A673 (cell line): ENCODE results near the gene RSPRY1. TPM values are rescaled to one million over a fixed set of nuclear protein-coding genes. Genes with fewer than 3 reads are reported as not detected.

Source experiments
- BruUV-seq: library from RNA; stranded (reverse); fragments of 400-500 nt; replicated peaks from 2 replicates; lab custom pipeline; 2021; lab: Mats Ljungman, UMichigan
- CTCF ChIA-PET: fragments of 300-600 bp; sonication (Branson Sonifier 250); formaldehyde crosslinking; loops from one replicate; lab custom pipeline; 2022; ENCODE audit warnings: antibody characterized with exemption; lab: Charles Lee
- POLR2A ChIA-PET: fragments of 300-600 bp; sonication (Branson Sonifier 250); formaldehyde crosslinking; loops from one replicate; lab custom pipeline; 2022; ENCODE audit warnings: antibody characterized with exemption; ENCODE audit not compliant: low non-redundant PET; lab: Charles Lee
- DNase-seq: peaks from one replicate; pipeline ENCODE4 v3.0.0-alpha.2; 2015; ENCODE audit warnings: low spot score
- H3K27ac ChIP-seq: fragments of 200-600 bp; sonication (generic); 2 replicates; pipeline ENCODE4 v1.5.1; 2016; ENCODE audit warnings: mixed run types, low read depth, mild to moderate bottlenecking, mixed read lengths, antibody characterized with exemption, low read length; ENCODE audit not compliant: poor library complexity, severe bottlenecking
- H3K27me3 ChIP-seq: fragments of 200-600 bp; sonication (generic); replicated peaks from 2 replicates; pipeline ENCODE4 v1.6.1; 2017; ENCODE audit warnings: mixed run types, low read depth, mild to moderate bottlenecking, mixed read lengths, antibody characterized with exemption, low read length; ENCODE audit not compliant: insufficient read depth, poor library complexity
- H3K36me3 ChIP-seq: fragments of 200-600 bp; sonication (generic); 2 replicates; pipeline ENCODE4 v1.6.1; 2016; ENCODE audit warnings: mixed run types, mild to moderate bottlenecking, mixed read lengths, antibody characterized with exemption, low read length; ENCODE audit not compliant: insufficient read depth, poor library complexity, severe bottlenecking
- H3K4me1 ChIP-seq: fragments of 200-600 bp; sonication (generic); 2 replicates; pipeline ENCODE4 v1.6.1; 2017; ENCODE audit warnings: mixed run types, mild to moderate bottlenecking, mixed read lengths, antibody characterized with exemption, low read length; ENCODE audit not compliant: insufficient read depth, poor library complexity, severe bottlenecking
- H3K4me3 ChIP-seq: fragments of 200-600 bp; sonication (generic); 2 replicates; pipeline ENCODE4 v1.5.1; 2016; ENCODE audit warnings: low read depth, mixed run types, mild to moderate bottlenecking, mixed read lengths, low read length; ENCODE audit not compliant: poor library complexity, severe bottlenecking
- H3K9me3 ChIP-seq: fragments of 200-600 bp; sonication (generic); 2 replicates; pipeline ENCODE4 v1.6.1; 2016; ENCODE audit warnings: mixed run types, low read depth, mild to moderate bottlenecking, mixed read lengths, antibody characterized with exemption, low read length; ENCODE audit not compliant: poor library complexity, severe bottlenecking
- EZH2 ChIP-seq: fragments of 200-600 bp; sonication (generic); IDR thresholded peaks from 2 replicates; pipeline ENCODE4 v1.6.1; 2017; ENCODE audit warnings: borderline replicate concordance, low read depth, mild to moderate bottlenecking, mixed read lengths, antibody characterized with exemption, low read length; ENCODE audit not compliant: poor library complexity, severe bottlenecking
- intact Hi-C: fragments of 100-400 bp; cut with micrococcal nuclease; formaldehyde crosslinking; loops from one replicate; pipeline ENCODE4 v1.10.0; 2022; ENCODE audit not compliant: unreplicated experiment
- total RNA-seq: library from RNA; stranded (reverse); gene quantifications from 2 replicates; pipeline ENCODE4 v1.2.3, GENCODE V29; 2021
- TF ChIP-seq, protein P1 (sequence below): fragments of 300-800, 200-600 bp; sonication (generic); conservative IDR thresholded peaks from 2 replicates; pipeline ENCODE4 v1.5.1; 2017; ENCODE audit warnings: low read depth, mild to moderate bottlenecking, antibody characterized with exemption, low read length, moderate library complexity, mixed read lengths

RSPRY1 gene
- total RNA-seq, 1 experiment from 2014 or later: 45.6 TPM

DNA sequence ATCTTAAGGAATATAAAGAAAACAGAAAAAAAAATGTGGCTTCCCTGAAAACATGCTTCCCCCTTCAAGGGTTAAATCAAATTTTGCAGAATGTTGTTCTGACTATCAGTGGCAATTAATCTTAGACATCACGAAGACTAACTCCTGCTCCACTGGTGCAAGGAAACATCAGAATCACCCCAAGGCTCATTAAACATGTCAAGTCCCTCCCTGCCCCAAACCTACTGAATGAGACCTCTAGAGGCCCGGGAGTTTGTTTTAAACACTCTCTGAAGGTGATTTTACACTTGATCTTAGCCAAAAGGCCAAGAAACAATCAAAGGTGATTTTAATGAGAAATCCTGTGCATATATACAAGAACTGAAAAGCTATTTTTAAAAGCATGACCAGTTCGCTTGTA is 18.6 kb upstream of the RSPRY1 start:
- intact Hi-C loops: loop anchor here (5.0 kb wide), 1 partner anchor 300 kb away; the partner anchor contains the start of gene SLC12A3
- CTCF ChIA-PET: no interaction called here
- BruUV-seq: no TSS peak

DNA sequence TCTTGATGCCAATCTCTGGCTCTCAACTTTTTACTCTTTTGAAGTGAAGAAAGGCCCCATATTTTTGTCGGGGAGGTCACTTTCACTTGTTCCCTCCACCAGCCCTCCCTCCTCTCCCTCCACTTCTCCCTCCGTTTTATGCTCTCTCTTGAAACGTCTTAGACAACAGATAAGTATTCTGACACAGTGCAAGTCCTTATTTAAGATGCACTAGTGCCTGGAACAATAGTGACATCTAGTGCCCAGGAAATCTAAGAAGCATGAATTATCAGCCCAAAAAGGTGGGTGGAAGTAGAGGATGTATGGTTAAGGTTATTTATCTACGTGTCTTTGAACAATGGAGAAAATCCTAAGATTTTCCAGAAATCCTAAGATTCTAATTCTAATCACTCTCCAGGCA is 18.2 kb upstream of the RSPRY1 start:
- no peak for TF ChIP-seq EZH2
- TF ChIP-seq, protein P1, sequence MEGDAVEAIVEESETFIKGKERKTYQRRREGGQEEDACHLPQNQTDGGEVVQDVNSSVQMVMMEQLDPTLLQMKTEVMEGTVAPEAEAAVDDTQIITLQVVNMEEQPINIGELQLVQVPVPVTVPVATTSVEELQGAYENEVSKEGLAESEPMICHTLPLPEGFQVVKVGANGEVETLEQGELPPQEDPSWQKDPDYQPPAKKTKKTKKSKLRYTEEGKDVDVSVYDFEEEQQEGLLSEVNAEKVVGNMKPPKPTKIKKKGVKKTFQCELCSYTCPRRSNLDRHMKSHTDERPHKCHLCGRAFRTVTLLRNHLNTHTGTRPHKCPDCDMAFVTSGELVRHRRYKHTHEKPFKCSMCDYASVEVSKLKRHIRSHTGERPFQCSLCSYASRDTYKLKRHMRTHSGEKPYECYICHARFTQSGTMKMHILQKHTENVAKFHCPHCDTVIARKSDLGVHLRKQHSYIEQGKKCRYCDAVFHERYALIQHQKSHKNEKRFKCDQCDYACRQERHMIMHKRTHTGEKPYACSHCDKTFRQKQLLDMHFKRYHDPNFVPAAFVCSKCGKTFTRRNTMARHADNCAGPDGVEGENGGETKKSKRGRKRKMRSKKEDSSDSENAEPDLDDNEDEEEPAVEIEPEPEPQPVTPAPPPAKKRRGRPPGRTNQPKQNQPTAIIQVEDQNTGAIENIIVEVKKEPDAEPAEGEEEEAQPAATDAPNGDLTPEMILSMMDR: peak; percentile 79
- no peaks in the 10 kb centered on the region for H3K27me3 ChIP-seq
- CTCF ChIA-PET: no interaction called here
- peak; percentile 82 for DNase-seq
- no peak overlapping the region for H3K27ac ChIP-seq
- no peaks in the 10 kb centered on the region for H3K9me3 ChIP-seq
- H3K4me1 ChIP-seq: peaks cover 15% of the 10 kb centered on the region
- no peak overlapping the region for H3K4me3 ChIP-seq
- H3K36me3 ChIP-seq: peaks cover 70% of the 10 kb centered on the region
- POLR2A ChIA-PET: no interaction called here
- intact Hi-C loops: loop anchor here (1.0 to 5.0 kb wide), 3 partner anchors 84 to 301 kb away; partner anchors contain the start of gene SLC12A3
- BruUV-seq: no TSS peak

More for the DNA sequence above, 18.6 kb upstream of the RSPRY1 start:
- Histone ChIP-seq H3K27me3 (no peaks in the 10 kb centered on the region), H3K27ac (no peak overlapping the region), H3K9me3 (no peaks in the 10 kb centered on the region), H3K36me3 (peaks cover 69% of the 10 kb centered on the region), H3K4me1 (peaks cover 15% of the 10 kb centered on the region), H3K4me3 (no peak overlapping the region)
- TF ChIP-seq EZH2: no peak
- TF ChIP-seq, protein P1: no peak
- no peak for DNase-seq
- POLR2A ChIA-PET: no interaction called here

DNA sequence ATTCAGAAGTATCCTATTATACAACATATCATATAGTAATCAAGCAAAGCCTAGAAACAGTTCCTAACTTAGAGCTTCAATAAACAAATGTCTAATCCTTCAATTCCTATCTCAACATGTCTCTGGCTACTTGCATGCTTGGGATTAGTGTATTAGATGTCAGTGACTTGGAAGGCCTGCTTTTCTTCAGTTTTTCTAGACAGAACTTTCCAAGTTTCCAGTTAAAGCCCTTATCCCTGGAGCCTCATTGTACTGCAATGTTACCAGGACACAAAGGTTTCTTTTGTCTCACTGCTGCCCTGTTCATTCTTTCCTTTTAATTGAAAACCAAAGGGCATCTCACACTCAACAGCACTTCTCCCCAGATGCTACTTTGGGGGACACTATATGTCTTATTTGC is 16.8 kb upstream of the RSPRY1 start:
- intact Hi-C loops: loop anchor here (5.0 kb wide), 1 partner anchor 302 kb away; the partner anchor contains the start of gene SLC12A3
- ChIA-PET CTCF (interaction anchor here (0.7 kb wide), 1 partner anchor 77 kb away, joined by 3 read pairs; no protein-coding TSS in a partner anchor), POLR2A (interaction anchor here (0.7 kb wide), 1 partner anchor 274 kb away, joined by 3 read pairs; no protein-coding TSS in a partner anchor)
- Histone ChIP-seq H3K4me3 (no peak overlapping the region), H3K27ac (no peak overlapping the region), H3K27me3 (no peaks in the 10 kb centered on the region), H3K4me1 (peaks cover 5% of the 10 kb centered on the region), H3K36me3 (peaks cover 66% of the 10 kb centered on the region), H3K9me3 (no peaks in the 10 kb centered on the region)
- TF ChIP-seq EZH2: no peak
- BruUV-seq: no TSS peak
- DNase-seq: no peak
